Measurements from ENCODE around the gene IQSEC3. TPM values are rescaled to one million over a fixed set of nuclear protein-coding genes. Genes with fewer than 3 reads are reported as not detected.
A peak's percentile ranks its signal among the peaks of the same experiment; 100 is the strongest.

The IQSEC3 gene
- polyA plus RNA-seq, 1 donor: 2.7 TPM

DNA sequence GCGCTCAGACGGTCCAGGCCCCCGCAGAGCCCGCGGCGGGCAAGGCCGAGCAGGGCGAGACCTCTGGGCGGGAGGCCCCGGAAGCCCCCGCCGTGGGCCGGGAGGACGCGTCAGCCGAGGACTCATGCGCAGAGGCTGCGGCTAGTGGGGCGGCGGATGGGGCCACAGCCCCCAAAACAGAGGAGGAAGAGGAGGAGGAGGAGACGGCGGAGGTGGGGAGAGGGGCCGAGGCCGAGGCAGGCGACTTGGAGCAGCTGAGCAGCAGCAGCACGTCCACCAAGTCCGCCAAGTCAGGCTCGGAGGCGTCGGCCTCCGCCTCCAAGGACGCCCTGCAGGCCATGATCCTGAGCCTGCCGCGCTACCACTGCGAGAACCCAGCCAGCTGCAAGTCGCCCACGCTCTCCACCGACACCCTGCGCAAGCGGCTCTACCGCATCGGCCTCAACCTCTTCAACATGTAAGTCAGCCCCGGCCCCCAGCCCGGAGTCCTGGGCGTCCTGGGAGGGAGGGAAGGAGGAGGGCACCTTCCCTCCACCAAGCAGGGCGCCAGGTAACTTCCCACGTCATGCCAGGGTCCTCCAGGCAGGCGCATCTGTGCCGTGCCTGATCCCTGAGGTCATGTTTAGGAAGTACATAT, 72.4 kb downstream of the IQSEC3 start:
- no peak for DNase-seq
- H3K4me1 ChIP-seq (ENCODE audit: control insufficient read depth, insufficient read depth, low read length): peaks cover 43% of the 10 kb centered on the region
- H3K4me3 ChIP-seq (ENCODE audit: low read length): peak overlapping the region; percentile 2
- peaks cover 9% of the 10 kb centered on the region for H3K9me3 ChIP-seq (ENCODE audit: control insufficient read depth, low read depth, low read length)
- H3K36me3 ChIP-seq (ENCODE audit: control insufficient read depth, insufficient read depth, low read length): no peaks in the 10 kb centered on the region
- no peak overlapping the region for H3K27ac ChIP-seq (ENCODE audit: low read length)
- no CpG with 5 or more reads among the region's 49 CpGs for WGBS (ENCODE audit: insufficient coverage, low lambda C conversion rate)
- peaks cover 22% of the 10 kb centered on the region for H3K27me3 ChIP-seq (ENCODE audit: control insufficient read depth, insufficient read depth, low read length)

DNA sequence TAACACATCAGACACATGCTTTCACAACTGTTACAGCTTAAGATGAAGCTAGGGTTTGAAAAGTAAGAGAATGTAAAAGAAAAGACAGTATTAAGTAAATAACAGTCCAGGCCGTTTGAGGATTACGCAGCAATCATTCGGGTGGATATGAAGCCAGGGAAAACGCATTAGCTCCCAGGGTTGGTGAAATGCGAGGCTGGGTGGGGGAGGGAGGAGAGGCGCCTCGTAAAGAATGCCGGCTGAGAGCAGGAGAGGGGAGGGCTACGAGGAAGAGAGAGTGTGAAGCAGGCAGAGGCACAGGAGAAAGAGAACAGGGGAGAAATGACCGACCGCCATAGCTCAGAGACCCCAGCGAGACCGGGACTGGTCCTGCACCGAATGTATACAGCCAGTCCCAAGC, 73.0 kb downstream of the IQSEC3 start:
- Histone ChIP-seq H3K36me3 (ENCODE audit: control insufficient read depth, insufficient read depth, low read length) (no peaks in the 10 kb centered on the region), H3K27ac (ENCODE audit: low read length) (no peak overlapping the region), H3K27me3 (ENCODE audit: control insufficient read depth, insufficient read depth, low read length) (peaks cover 22% of the 10 kb centered on the region), H3K4me3 (ENCODE audit: low read length) (no peak overlapping the region), H3K4me1 (ENCODE audit: control insufficient read depth, insufficient read depth, low read length) (peaks cover 42% of the 10 kb centered on the region), H3K9me3 (ENCODE audit: control insufficient read depth, low read depth, low read length) (peaks cover 9% of the 10 kb centered on the region)
- no peak for DNase-seq
- WGBS (ENCODE audit: insufficient coverage, low lambda C conversion rate): 19% methylated on average over 4 of the region's 14 CpGs

DNA sequence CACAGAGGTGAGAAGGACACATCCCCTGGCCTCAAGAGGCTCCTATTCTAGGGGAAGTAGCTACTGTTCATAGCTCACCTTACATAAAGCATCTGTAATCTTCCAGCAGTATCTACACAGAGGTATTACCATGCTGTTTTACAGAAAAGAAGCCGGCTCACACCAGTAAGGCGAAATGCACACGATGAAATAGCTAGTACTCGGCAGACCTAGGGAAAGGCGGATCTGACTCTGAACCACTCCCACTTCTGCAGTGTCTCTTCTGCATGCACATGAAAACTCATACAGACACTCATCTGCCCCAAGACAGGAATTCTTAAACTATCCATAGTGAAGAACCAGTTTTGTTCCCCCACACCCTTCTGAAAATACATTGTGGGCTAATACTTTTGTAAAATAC, 73.6 kb downstream of the IQSEC3 start:
- WGBS (ENCODE audit: insufficient coverage, low lambda C conversion rate): 80% methylated on average over 1 of the region's 5 CpGs
- no peak for DNase-seq
- no peaks in the 10 kb centered on the region for H3K36me3 ChIP-seq (ENCODE audit: control insufficient read depth, insufficient read depth, low read length)
- peaks cover 22% of the 10 kb centered on the region for H3K27me3 ChIP-seq (ENCODE audit: control insufficient read depth, insufficient read depth, low read length)
- no peak overlapping the region for H3K4me3 ChIP-seq (ENCODE audit: low read length)
- H3K9me3 ChIP-seq (ENCODE audit: control insufficient read depth, low read depth, low read length): peaks cover 9% of the 10 kb centered on the region
- peaks cover 43% of the 10 kb centered on the region for H3K4me1 ChIP-seq (ENCODE audit: control insufficient read depth, insufficient read depth, low read length)
- H3K27ac ChIP-seq (ENCODE audit: low read length): no peak overlapping the region

DNA sequence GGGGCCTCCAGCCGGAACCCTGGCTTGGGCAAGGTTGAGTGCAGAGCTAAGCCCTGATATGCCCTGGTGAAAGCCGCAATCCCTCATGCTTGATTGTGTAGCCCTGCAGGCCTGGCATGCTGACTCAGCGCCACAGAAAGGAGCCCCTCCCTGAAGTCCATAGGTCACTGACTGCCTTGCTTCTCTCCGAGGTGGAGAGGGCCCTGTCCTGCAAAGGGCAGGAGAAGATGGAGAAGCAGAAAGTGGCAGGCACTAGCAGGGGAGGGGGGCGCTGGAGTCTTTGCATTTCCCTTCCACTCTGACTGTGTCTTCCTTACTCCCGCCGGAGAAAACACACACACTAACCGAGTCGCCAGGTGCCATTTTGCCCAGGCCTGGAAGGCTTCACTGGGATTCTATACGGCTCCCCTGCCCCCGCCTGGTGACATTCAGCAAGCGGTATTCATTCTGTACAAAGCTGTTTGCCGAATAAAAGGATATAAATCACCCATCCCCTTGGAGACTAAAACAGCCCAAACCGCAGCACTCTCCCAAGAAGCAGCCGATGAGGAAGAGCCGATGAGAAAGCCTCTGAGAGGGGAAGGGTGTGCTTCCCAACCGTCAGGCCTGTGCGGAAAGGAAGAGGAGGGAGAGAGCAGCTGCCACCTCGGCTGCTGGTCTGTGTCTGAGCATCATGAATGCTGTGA, 77.5 kb downstream of the IQSEC3 start:
- Histone ChIP-seq H3K27me3 (ENCODE audit: control insufficient read depth, insufficient read depth, low read length) (peaks cover 9% of the 10 kb centered on the region), H3K9me3 (ENCODE audit: control insufficient read depth, low read depth, low read length) (peaks cover 2% of the 10 kb centered on the region), H3K36me3 (ENCODE audit: control insufficient read depth, insufficient read depth, low read length) (no peaks in the 10 kb centered on the region), H3K27ac (ENCODE audit: low read length) (peak overlapping the region; percentile 90), H3K4me1 (ENCODE audit: control insufficient read depth, insufficient read depth, low read length) (peaks cover 46% of the 10 kb centered on the region), H3K4me3 (ENCODE audit: low read length) (no peak overlapping the region)
- peak; percentile 93 to 96 for DNase-seq
- WGBS (ENCODE audit: insufficient coverage, low lambda C conversion rate): no CpG with 5 or more reads among the region's 19 CpGs

DNA sequence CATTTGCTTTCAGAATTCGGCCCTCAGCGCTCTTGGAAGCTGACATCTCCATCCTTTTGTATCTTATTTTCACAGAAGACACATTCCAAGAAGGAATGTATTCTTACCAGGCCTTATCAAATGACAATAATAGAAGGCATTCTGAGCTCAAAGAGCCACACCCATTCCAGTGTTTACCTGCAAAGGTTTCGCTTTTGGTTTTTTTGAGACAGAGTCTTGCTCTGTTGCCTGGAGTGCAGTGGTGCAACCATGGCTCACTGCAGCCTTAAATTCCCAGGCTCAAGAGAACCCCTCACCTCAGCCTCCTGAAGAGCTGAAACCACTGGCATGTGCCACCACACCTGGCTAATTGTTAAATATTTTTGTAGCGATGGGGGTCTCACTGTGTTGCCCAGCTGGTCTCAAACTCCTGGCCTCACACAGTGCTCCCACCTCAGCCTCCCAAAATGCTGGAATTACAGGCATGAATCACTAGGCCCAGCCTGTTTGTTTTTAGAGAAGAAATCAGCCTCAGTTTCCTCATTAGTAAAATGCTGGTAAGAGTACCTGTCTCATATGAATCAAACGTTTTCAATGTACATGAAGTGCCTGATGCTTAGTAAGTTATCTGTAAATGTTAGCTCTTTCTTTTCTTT, 78.2 kb downstream of the IQSEC3 start:
- no peaks in the 10 kb centered on the region for H3K9me3 ChIP-seq (ENCODE audit: control insufficient read depth, low read depth, low read length)
- peak overlapping the region; percentile 90 for H3K27ac ChIP-seq (ENCODE audit: low read length)
- peaks cover 43% of the 10 kb centered on the region for H3K4me1 ChIP-seq (ENCODE audit: control insufficient read depth, insufficient read depth, low read length)
- H3K36me3 ChIP-seq (ENCODE audit: control insufficient read depth, insufficient read depth, low read length): no peaks in the 10 kb centered on the region
- WGBS (ENCODE audit: insufficient coverage, low lambda C conversion rate): no CpG with 5 or more reads among the region's 5 CpGs
- no peak overlapping the region for H3K4me3 ChIP-seq (ENCODE audit: low read length)
- peak; percentile 71 to 87 for DNase-seq
- peaks cover 2% of the 10 kb centered on the region for H3K27me3 ChIP-seq (ENCODE audit: control insufficient read depth, insufficient read depth, low read length)

DNA sequence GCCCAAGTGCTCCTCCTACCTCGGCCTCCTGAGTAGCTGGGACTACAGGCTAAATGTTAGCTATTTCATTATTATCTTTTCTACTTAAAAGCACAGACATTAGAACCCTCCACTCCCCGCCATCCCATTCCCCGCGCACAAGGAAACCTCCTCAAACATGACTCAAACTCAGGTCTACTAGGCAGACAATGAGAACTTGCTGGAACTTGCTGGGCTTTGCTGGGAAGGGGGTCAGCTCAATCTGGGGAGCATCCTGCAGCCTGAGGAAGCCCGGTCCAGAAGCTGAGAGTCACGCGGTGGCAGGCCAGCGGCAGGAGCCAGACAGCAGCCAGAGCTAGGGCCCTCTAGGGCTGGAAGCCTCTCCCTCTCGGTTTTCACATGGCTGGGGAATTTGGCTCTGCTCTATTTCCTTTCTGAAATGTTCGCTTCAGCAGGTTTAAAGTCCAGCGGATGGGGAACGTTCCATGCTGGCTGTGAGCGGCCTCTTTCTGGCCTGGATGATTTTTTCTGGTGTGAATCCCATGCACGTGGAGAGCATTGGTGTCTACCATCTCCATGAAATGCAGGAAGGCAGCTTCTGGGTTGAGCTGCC, 78.9 kb downstream of the IQSEC3 start:
- peak overlapping the region; percentile 90 for H3K27ac ChIP-seq (ENCODE audit: low read length)
- H3K36me3 ChIP-seq (ENCODE audit: control insufficient read depth, insufficient read depth, low read length): no peaks in the 10 kb centered on the region
- no peaks in the 10 kb centered on the region for H3K9me3 ChIP-seq (ENCODE audit: control insufficient read depth, low read depth, low read length)
- peaks cover 43% of the 10 kb centered on the region for H3K4me1 ChIP-seq (ENCODE audit: control insufficient read depth, insufficient read depth, low read length)
- no peaks in the 10 kb centered on the region for H3K27me3 ChIP-seq (ENCODE audit: control insufficient read depth, insufficient read depth, low read length)
- H3K4me3 ChIP-seq (ENCODE audit: low read length): no peak overlapping the region
- no CpG with 5 or more reads among the region's 14 CpGs for WGBS (ENCODE audit: insufficient coverage, low lambda C conversion rate)
- DNase-seq: peak in 1 of 2 donors; percentile 56

DNA sequence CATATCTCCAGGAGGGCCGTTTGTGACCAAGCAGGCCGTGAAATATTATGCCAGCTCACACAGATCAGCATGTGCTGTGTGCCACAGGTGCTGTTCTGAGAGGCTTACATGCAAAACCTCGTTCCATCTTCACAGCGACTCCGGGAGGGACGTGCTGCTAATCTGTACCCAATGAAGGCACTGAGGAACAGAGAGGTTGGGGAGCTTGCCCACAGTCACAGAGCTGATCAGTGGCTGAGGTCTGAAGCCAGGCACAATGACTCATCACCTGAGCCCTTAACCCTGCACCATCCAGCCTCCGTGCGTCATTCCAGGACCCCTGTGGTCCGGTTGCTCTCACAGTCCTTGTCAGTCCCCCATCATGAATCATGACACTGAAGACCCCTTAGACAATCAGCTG, 80.7 kb downstream of the IQSEC3 start:
- Histone ChIP-seq H3K4me1 (ENCODE audit: control insufficient read depth, insufficient read depth, low read length) (peaks cover 47% of the 10 kb centered on the region), H3K27me3 (ENCODE audit: control insufficient read depth, insufficient read depth, low read length) (no peaks in the 10 kb centered on the region), H3K27ac (ENCODE audit: low read length) (no peak overlapping the region), H3K4me3 (ENCODE audit: low read length) (no peak overlapping the region), H3K36me3 (ENCODE audit: control insufficient read depth, insufficient read depth, low read length) (no peaks in the 10 kb centered on the region), H3K9me3 (ENCODE audit: control insufficient read depth, low read depth, low read length) (no peaks in the 10 kb centered on the region)
- WGBS (ENCODE audit: insufficient coverage, low lambda C conversion rate): no CpG with 5 or more reads among the region's 9 CpGs
- DNase-seq: no peak

DNA sequence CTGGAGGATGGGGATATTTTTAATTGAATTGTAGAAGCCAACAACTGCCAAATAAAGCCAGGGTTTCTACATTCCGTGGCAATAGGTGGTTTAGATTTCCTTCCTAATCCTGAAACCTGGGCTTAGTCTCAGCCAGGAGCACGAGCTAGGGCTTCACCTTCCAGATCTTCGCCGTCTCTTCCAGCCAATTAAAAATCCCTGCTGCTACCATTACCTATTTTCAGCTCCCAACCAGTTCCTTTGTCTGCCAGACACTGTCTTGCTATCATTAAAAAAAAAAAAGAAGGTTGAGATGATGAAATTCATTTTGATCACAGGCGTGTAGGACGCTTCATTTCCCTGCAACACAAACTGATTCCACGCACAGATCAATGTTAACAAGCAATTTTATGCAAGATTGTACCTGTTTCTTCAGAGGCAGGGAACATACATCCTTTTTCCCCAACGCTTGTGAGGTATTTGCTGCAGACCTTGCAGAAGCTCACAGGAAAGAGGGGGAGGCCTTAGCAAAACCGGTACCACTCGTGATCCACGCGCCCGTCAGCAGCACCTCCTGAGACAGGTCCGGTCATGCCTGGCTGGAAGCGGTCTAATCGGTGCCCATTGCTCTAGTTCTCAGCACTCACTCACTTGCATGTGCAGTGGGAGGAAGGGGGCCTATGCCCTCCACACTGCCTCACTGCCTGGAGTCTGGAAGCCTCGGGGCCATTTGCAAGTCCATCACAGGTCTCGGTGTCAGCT, 82.3 kb downstream of the IQSEC3 start:
- no peaks in the 10 kb centered on the region for H3K9me3 ChIP-seq (ENCODE audit: control insufficient read depth, low read depth, low read length)
- peaks cover 41% of the 10 kb centered on the region for H3K4me1 ChIP-seq (ENCODE audit: control insufficient read depth, insufficient read depth, low read length)
- DNase-seq: no peak
- 100% methylated on average over 2 of the region's 18 CpGs for WGBS (ENCODE audit: insufficient coverage, low lambda C conversion rate)
- H3K36me3 ChIP-seq (ENCODE audit: control insufficient read depth, insufficient read depth, low read length): no peaks in the 10 kb centered on the region
- no peak overlapping the region for H3K4me3 ChIP-seq (ENCODE audit: low read length)
- H3K27ac ChIP-seq (ENCODE audit: low read length): no peak overlapping the region
- H3K27me3 ChIP-seq (ENCODE audit: control insufficient read depth, insufficient read depth, low read length): no peaks in the 10 kb centered on the region

DNA sequence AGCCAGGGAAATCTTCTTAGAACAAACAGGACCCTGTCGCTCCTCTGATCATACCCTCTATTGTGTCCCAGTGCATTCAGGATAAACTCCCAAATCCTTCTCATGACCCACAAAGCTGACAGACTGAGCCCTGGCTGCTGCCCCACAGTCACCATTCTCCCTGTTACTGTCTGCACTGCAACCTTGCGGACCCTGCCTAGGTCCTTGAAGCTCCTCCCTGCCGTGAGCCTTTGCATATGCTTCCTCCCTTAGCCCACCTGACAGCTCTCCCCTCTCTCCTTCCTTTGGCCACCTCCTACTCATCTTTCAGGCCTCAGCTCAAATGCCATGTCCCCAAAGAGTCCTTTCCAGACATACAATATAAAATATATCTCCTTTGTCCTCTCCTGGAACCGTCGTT, 85.0 kb downstream of the IQSEC3 start:
- Histone ChIP-seq H3K27me3 (ENCODE audit: control insufficient read depth, insufficient read depth, low read length) (no peaks in the 10 kb centered on the region), H3K27ac (ENCODE audit: low read length) (no peak overlapping the region), H3K9me3 (ENCODE audit: control insufficient read depth, low read depth, low read length) (no peaks in the 10 kb centered on the region), H3K4me3 (ENCODE audit: low read length) (no peak overlapping the region), H3K4me1 (ENCODE audit: control insufficient read depth, insufficient read depth, low read length) (peaks cover 16% of the 10 kb centered on the region), H3K36me3 (ENCODE audit: control insufficient read depth, insufficient read depth, low read length) (no peaks in the 10 kb centered on the region)
- no peak for DNase-seq
- 80% methylated on average over 2 of the region's 5 CpGs for WGBS (ENCODE audit: insufficient coverage, low lambda C conversion rate)

DNA sequence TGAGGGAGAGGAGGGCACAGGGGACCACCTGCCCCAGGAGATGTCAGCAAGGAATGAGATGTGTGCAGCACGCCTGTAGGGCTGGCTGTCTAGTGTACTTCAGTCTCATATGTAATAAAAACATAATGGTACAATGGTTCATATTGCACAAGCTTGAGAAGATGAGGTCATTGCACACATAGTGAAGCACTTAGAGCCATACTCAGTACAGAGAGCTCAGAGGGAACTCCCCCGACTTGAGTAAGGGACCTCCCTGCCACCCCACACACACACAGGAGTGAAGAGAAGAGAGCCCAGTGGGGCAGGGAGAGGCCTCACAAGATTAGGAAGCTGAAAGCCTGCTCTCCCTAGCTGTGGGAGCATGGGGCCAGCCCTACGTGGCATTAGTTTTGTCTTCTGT, 85.9 kb downstream of the IQSEC3 start:
- Histone ChIP-seq H3K4me1 (ENCODE audit: control insufficient read depth, insufficient read depth, low read length) (peaks cover 16% of the 10 kb centered on the region), H3K4me3 (ENCODE audit: low read length) (no peak overlapping the region), H3K27me3 (ENCODE audit: control insufficient read depth, insufficient read depth, low read length) (no peaks in the 10 kb centered on the region), H3K9me3 (ENCODE audit: control insufficient read depth, low read depth, low read length) (no peaks in the 10 kb centered on the region), H3K27ac (ENCODE audit: low read length) (peak overlapping the region; percentile 88), H3K36me3 (ENCODE audit: control insufficient read depth, insufficient read depth, low read length) (no peaks in the 10 kb centered on the region)
- DNase-seq: peak; percentile 92 to 97
- WGBS (ENCODE audit: insufficient coverage, low lambda C conversion rate): no CpG with 5 or more reads among the region's 3 CpGs
